ENCODE results near the gene SLC35G1. TPM values are rescaled to one million over a fixed set of nuclear protein-coding genes. Genes with fewer than 3 reads are reported as not detected.

The SLC35G1 gene
- total RNA-seq, 1 experiment from 2014 or later, result 9.5 TPM

- Histone ChIP-seq H3K4me1 (peaks cover 12% of the 10 kb centered on the region), H3K4me3 (no peak overlapping the region), H3K27ac (no peak overlapping the region), H3K27me3 (no peaks in the 10 kb centered on the region), H3K36me3 (no peaks in the 10 kb centered on the region), H3K9me3 (replicated peaks) (no peaks in the 10 kb centered on the region)
- DNase-seq, result no peak
These were observed 22.0 kb upstream of the SLC35G1 start for GRCh38 chr10:93871671-93872204.

GRCh38 chr10:93872375-93873158, 21.2 kb upstream of the SLC35G1 start:
- Histone ChIP-seq H3K27ac (no peak overlapping the region), H3K9me3 (replicated peaks) (no peaks in the 10 kb centered on the region)
- DNase-seq, result no peak

DNA sequence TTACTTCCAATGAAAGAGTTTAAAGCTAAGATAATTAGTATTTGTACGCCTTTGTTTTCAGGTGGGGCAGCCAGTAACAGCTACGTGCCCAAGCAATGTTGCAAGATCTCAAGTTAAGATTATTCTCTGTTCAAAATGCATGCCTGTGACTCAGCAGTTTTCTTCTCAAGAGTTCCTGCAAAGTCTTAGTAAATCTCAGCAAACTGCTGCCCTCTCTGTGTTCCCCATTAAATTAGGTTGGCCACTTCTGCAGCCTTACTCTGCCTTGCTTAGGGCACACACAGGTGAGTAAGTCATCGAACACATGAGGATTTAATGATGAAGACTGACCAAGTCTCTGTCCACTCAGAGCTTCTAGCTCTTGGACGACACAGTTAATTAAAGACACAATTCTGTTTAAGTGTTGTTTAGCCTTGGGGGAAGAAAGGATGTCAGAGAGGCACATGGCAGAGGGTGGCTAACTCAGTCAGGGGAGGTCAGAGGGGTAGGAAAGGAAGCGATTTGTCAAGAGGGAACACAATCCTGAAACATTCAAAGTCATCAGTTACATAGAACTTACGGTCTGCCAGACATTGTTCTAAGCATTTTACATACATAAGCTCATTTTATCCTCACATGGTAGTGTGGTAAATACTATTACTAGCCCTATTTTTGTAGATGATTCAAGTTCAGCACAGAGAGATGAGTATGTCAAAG, 20.2 kb upstream of the SLC35G1 start:
- Histone ChIP-seq H3K9me3 (replicated peaks) (no peaks in the 10 kb centered on the region), H3K4me1 (peaks cover 12% of the 10 kb centered on the region), H3K27me3 (no peaks in the 10 kb centered on the region), H3K36me3 (no peaks in the 10 kb centered on the region), H3K4me3 (no peak overlapping the region), H3K27ac (no peak overlapping the region)
- no peak for DNase-seq

More at GRCh38 chr10:93872375-93873158, 21.2 kb upstream of the SLC35G1 start:
- no peaks in the 10 kb centered on the region for H3K36me3 ChIP-seq
- no peak overlapping the region for H3K4me3 ChIP-seq
- no peaks in the 10 kb centered on the region for H3K27me3 ChIP-seq
- peaks cover 12% of the 10 kb centered on the region for H3K4me1 ChIP-seq

GRCh38 chr10:93874309-93875031, 19.3 kb upstream of the SLC35G1 start:
- Histone ChIP-seq H3K27me3 (no peaks in the 10 kb centered on the region), H3K27ac (no peak overlapping the region), H3K4me3 (no peak overlapping the region), H3K4me1 (peaks cover 12% of the 10 kb centered on the region), H3K36me3 (no peaks in the 10 kb centered on the region), H3K9me3 (replicated peaks) (no peaks in the 10 kb centered on the region)
- peak in 1 of 2 experiments; percentile 9 for DNase-seq

GRCh38 chr10:93875032-93875358, 18.8 kb upstream of the SLC35G1 start:
- DNase-seq, result no peak
- Histone ChIP-seq H3K9me3 (replicated peaks) (no peaks in the 10 kb centered on the region), H3K36me3 (no peaks in the 10 kb centered on the region), H3K27ac (no peak overlapping the region), H3K4me3 (no peak overlapping the region), H3K4me1 (peaks cover 12% of the 10 kb centered on the region), H3K27me3 (no peaks in the 10 kb centered on the region)

DNA sequence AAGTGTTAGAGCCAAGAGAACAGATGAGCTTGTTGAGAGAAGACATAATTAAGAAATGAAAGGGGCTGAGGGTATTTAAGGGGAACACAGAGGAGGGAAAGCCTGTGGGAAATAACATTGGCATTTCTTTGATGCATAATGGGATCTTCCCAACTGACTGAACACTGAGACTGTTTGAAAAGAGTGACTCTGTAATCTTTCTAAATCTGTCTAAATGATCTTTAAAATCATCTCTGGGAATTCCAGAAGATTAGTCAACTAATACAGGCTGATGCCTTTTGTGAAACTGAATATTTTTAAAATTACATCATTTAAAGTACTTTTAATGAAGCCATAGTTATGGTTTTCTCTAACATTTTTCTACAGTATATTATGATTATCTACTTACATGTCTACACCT, 17.4 kb upstream of the SLC35G1 start:
- DNase-seq, result no peak
- H3K27ac ChIP-seq, result no peak overlapping the region

GRCh38 chr10:93879273-93879672, 14.5 kb upstream of the SLC35G1 start:
- Histone ChIP-seq H3K4me3 (no peak overlapping the region), H3K36me3 (no peaks in the 10 kb centered on the region), H3K4me1 (peaks cover 3% of the 10 kb centered on the region; the same call in 1 of the 2 replicates), H3K27me3 (no peaks in the 10 kb centered on the region), H3K9me3 (replicated peaks) (no peaks in the 10 kb centered on the region), H3K27ac (no peak overlapping the region)
- DNase-seq, result no peak

More for the DNA sequence above, 17.4 kb upstream of the SLC35G1 start:
- Histone ChIP-seq H3K4me3 (no peak overlapping the region), H3K36me3 (no peaks in the 10 kb centered on the region), H3K4me1 (peaks cover 12% of the 10 kb centered on the region), H3K9me3 (replicated peaks) (no peaks in the 10 kb centered on the region), H3K27me3 (no peaks in the 10 kb centered on the region)

DNA sequence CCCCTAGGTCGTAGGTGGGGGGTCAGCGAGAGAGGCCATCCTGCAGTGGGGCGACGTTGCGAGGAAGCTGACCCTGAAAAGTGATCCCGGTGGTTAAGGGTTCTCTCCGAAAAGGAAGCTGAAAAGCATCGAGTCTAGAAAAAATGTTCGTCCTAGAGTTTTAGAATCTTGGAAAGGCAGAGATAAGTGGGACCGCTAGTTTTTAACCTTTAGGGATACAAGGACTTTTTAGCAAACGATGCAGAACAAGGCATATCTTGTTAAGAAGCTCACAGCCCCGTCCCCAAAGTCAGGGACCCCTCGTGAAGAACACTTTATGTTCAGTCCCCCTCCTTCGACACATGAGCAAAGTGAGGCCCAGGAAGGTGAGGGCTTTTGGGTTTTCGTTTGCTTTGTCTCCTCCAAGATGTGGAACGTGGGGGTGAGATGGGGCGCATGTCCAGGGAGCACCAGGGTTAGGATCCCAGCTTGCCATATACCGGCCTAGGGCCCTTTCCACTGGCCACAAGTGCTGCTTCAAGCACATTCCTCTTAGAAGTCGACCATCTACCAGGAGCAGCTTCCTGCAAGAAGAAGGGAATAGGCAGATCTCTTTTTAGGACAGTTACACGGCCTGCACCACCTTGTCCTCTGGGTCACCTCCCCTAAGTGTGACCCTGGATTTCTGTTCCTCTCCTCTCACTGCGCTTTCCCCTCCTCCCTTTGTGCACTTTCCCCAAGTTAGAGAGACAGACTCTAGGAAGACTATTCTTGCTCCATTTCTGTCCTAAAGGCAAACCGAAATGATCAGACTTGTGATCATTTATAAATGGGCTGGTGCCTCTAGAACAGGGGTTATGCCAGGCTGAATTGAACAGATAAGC, 969 bp downstream of the SLC35G1 start:
- no peaks in the 10 kb centered on the region for H3K4me1 ChIP-seq
- peak overlapping the region; percentile 95 for H3K4me3 ChIP-seq
- no peaks in the 10 kb centered on the region for H3K27me3 ChIP-seq
- H3K27ac ChIP-seq, result peak overlapping the region; percentile 57; the same call in 1 of the 2 replicates
- no peaks in the 10 kb centered on the region for H3K9me3 ChIP-seq (replicated peaks)
- no peaks in the 10 kb centered on the region for H3K36me3 ChIP-seq
- DNase-seq, result peak; percentile 5 to 17

DNA sequence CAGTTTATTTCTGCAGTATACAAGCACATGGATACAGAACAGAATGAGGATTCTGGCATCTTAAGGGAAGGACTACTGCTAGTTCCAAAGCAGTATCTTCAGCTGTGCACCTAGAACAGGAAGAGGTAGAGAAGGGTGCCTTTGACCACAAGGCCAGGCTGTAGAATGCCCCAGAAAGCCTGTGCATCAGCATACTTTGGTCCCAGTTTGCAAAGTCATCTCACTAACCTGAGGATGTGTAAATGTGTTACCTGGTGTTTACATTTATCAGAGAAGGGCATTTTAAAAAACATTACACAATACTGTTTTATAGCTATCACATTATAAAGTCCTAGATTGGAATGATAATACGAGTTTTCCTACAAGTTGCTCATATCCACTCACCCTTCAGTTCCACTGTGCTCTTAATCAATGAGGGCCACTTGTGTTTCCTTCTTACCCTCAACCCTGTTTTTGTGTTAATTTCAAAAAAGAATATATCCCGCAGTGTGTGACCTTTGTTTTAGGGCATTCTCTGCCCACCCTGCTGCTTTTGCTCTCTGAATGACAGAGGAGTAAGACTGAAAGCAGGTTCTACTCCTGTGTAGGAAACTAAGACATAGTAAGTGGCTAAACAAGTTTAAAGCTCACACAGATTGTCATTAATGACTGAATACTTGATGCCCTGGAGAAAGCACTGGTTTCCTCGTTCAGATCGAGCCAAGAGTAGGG, 3.4 kb downstream of the SLC35G1 start:
- Histone ChIP-seq H3K27ac (no peak overlapping the region), H3K36me3 (no peaks in the 10 kb centered on the region), H3K27me3 (no peaks in the 10 kb centered on the region), H3K4me3 (no peak overlapping the region), H3K9me3 (replicated peaks) (no peaks in the 10 kb centered on the region), H3K4me1 (no peaks in the 10 kb centered on the region)
- DNase-seq, result no peak

DNA sequence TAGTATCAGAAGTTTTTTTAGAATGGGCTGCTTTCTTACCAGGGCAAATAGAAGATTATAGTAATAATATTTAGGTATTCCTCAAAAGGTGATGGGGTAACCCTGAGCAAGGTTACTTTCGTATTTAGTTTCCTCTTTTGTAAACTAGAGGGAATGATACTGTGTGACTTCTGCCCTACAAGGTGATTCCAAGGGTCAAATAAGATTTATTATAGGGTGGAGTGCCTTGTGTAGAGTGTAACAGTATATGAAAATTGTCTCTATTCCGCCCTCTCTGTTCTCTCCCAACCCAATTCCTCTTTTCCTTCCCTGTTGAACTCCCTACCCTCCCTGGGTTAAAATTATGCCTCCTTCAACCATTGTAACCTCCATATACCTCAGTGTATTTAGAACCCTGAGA, 5.3 kb downstream of the SLC35G1 start:
- no peak for DNase-seq
- Histone ChIP-seq H3K27me3 (no peaks in the 10 kb centered on the region), H3K4me3 (no peak overlapping the region), H3K27ac (no peak overlapping the region), H3K4me1 (no peaks in the 10 kb centered on the region), H3K9me3 (replicated peaks) (no peaks in the 10 kb centered on the region), H3K36me3 (no peaks in the 10 kb centered on the region)

- no peak for DNase-seq
- Histone ChIP-seq H3K27me3 (no peaks in the 10 kb centered on the region), H3K9me3 (replicated peaks) (no peaks in the 10 kb centered on the region), H3K36me3 (no peaks in the 10 kb centered on the region), H3K27ac (no peak overlapping the region), H3K4me1 (no peaks in the 10 kb centered on the region), H3K4me3 (no peak overlapping the region)
These were observed 9.3 kb downstream of the SLC35G1 start for GRCh38 chr10:93903051-93903450.

DNA sequence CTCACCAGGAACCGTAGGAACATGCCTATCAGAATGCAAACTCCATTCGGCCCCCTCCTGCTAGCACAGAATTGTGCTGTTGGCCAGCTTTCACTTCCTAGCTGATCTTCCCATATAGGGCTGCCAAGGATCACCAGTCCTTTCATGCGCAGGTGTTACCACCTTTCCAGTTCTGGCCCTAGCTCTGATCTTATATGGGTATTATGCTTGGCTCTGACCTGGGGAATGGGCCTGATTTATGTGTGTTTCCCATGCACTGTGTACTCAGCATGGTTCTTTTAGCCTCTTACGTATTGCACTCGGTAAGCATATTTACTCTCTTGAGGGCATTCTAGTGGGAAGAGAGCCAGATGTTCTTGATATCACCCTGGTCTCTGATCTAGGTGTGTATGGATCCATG, 11.1 kb downstream of the SLC35G1 start:
- Histone ChIP-seq H3K36me3 (no peaks in the 10 kb centered on the region), H3K4me3 (no peak overlapping the region), H3K27ac (no peak overlapping the region), H3K4me1 (no peaks in the 10 kb centered on the region), H3K9me3 (replicated peaks) (no peaks in the 10 kb centered on the region), H3K27me3 (no peaks in the 10 kb centered on the region)
- DNase-seq, result no peak

DNA sequence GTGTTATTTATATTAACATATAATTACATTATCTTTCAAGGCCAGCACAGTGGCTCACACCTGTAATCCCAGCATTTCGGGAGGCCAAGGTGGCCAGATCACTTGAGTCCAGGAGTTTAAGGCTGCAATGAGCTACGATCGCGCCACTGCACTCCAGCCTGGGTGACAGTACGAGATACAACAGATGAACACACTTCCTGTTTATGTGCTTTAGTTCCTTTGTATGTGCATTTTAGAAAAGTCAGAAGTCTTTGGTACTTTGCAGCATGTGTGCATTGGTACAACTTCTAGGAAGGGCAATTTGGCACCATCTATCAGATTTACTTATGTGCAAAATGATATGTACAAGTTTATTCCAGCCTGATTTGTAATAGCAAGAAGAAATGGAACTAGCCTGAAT, 13.3 kb downstream of the SLC35G1 start:
- H3K36me3 ChIP-seq, result no peaks in the 10 kb centered on the region
- no peak overlapping the region for H3K4me3 ChIP-seq
- no peaks in the 10 kb centered on the region for H3K27me3 ChIP-seq
- no peak overlapping the region for H3K27ac ChIP-seq
- H3K4me1 ChIP-seq, result no peaks in the 10 kb centered on the region
- H3K9me3 ChIP-seq (replicated peaks), result no peaks in the 10 kb centered on the region
- DNase-seq, result no peak

DNA sequence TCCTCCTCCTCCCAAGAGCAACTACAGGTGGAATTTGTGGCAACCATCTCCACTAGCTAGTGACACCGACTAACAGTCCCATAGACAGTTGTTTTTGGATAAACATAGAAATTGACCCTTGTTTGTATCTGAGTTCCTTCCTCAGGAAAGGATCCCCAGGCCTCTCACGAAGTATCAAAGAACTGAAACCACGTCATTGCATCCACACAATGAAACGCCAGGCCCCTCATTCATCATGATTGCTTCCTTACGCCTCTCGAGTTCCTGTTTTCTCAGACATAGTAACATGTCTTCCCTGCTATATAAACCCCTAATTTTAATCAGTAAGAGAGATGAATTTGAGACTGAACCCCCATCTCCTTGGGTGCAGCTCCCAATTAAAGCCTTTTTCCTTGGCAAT, 18.1 kb downstream of the SLC35G1 start:
- Histone ChIP-seq H3K4me1 (no peaks in the 10 kb centered on the region), H3K27ac (no peak overlapping the region), H3K36me3 (no peaks in the 10 kb centered on the region), H3K4me3 (no peak overlapping the region), H3K27me3 (no peaks in the 10 kb centered on the region), H3K9me3 (replicated peaks) (no peaks in the 10 kb centered on the region)
- no peak for DNase-seq
